Ecto neural progenitor cell (in vitro differentiated cells): ENCODE data around the gene ATG101.
A peak's percentile ranks its signal among the peaks of the same experiment; 100 is the strongest.

Experiments
- DNase-seq: peaks from one replicate; pipeline ENCODE4 v3.0.0-alpha.2; 2018; ENCODE audit warnings: low spot score

ATG101 gene

DNA sequence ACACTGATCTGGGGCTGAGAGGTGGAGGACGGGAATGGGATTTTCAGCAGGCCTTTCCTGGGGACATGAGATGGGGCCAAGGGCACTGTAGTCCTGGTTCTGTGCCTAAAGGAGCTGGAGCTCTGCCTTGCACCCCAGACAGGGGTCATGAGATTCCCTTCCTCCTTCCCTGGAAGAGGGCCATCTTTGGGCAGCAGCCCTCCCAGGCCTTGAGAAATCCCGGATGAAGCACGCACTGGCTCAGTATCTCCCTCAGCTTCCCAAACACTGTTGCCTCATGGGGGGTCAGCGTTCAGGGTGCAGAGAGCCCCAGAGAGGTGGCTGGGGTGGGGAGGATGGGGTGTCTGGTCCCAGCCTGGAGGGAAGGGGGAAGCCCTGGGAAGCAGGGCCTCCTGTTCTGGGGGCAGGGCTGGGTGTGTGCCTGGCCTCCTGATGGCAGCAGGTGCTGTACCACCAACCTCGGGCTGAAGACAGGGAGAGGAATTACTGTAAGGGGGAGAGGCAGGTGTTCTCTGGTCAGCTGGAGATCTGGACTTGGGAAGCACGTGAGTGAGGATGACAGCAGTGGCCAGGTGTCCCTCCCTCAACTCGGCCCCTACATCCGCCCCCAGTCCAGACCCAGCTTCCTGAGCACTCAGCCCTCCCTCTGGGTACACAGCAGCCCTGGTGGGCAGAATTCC is 26.9 kb upstream of the ATG101 start:
- DNase-seq = no peak

DNA sequence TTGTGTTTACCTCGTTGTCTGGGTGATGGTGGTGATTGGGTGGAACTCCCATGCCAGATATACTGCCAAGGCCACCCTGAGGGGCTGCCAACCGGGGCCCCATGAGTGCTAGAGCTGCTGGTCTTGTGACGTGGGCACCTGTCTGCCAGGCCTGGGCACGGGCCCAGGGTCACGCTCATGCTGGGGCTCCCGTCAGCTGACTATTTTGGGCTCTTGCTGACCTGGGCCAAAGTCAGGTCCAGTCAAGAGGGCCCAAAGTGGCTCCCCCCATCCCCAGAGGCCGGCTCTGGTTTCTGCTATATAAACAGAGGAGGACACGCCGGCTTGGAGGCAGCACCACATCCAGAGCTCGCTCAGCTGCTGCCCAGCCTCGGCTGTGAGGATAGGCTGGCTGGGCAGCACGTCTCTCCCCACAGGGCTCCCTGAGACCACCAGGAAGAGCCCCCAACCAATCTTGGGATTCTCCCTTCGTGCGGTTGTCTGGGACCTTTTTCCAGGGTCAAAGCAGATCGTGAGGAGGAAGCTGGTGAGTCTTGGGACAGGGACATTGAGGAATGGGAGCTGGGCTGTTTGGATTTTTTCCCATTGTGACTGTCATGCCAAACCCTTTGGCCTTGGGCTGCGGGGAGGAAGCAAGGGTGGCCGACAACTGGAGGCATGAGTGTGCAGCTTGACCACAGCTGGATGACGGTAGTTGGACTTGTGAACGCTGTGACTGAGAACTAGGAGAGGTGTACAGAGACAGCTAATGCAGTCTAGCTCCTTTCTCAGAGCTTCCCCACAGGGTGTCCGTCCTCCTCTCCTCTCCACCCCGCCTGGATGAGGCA is 26.2 kb upstream of the ATG101 start:
- DNase-seq = no peak

DNA sequence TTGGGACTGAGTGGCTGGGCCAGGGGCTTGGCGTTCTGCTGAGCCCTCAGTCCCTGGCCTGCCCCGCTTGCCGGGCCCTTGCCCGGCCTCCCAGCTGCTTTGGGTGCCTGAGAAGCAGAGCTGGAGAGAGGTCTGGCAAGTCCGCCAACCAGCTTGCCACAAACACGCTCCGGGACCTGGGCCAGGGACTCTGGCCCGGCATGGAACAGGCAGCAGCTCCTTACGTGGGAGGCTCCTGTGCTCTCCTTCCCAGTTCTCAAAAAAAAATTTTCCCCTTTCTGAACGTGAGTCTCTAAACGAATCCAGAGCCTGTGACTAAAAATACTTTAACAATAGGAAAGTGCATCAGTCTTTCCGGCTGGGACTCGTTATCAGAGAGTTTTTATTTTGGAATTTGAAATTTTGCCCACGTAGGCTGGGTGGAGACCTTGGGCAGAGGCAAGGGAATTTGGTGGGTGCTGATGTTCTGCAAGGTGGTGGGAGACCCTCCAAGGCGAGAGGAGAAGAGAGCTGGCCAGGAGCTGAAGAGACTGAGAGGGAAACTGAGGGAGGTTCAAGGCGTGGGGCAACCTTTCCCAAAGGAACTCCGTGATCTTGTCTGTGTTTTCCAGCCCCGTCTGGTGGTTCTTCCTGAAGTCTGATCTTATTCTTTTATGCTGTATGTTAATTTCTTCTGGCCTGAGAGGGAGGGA is 25.3 kb upstream of the ATG101 start:
- DNase-seq = no peak

DNA sequence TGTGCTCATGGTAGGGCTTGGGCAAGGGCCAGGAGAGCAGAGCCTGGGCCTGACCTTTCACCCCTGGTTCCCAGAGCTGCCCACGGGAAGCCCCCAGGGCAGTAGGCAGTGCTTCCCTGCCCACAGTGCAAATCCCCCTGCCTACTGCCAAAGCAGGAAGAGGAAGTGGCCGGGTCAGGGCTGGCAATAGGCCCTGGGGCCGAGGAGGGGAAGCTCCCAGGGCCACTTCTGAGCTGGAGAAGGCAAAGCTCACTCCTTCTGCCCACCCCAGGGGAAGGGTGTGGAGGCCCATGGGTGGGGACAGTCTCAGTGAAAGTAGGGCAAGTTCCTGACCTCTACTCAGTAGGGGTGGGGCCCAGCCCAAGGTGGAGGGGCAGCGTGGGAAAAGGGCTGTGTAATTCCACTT is 24.0 kb upstream of the ATG101 start:
- no peak for DNase-seq

DNA sequence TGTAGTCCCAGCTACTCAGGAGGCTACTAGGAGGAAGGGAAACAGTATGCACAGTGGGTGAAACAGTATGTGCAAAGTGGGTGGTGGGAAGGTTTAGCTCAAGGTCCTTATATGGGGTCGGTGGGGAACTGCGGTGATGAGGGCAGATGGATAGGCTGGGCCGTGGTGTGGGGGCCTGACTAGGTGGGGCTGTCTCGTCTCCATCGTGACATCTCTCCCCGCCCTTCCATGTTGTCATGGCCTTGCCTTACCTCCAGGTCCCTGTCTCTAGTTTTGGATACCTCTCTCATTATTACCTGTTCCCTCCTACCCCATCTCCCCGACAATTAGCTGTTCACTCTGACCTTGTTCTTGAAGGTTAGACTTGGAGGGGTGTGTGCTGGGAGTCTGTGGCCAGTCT is 22.9 kb upstream of the ATG101 start:
- DNase-seq = no peak

DNA sequence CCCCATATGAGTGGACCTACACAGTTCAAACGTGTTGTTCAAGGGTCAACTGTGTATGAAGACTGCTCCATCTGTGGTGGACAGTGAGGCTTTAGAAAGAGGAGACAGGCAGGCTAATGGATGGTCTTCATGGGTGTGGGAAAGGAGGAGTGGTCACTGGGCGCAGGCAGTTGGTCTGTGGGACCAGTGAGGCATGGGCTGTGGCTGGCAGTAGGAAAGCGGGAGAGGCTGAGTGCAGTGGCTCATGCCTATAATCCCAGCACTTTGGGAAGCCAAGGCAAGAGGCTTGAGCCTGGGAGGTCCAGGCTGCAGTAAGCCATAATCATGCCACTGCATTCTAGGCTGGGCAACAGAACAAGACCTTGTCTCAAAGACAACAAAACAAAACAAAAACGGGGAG is 20.5 kb upstream of the ATG101 start:
- no peak for DNase-seq

DNA sequence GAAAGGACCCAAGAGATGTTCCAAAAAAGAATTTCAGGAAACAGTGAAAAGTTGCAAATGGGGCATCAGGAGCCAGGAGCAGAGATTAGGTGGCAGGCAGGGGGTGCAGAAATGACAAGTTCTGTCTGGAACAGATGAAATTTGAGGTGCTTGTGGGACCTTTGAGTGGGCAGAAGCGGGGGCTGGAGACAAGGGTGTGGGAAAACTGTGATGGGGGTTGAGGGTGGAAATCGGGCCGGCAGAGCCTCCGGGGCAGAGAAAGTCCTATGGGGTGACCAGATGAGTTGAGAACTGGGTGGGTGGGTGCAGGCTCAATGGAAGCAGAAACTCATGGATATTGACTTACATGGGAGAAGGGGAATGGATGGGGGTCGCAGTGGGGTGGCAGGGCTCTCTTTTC is 20.1 kb upstream of the ATG101 start:
- DNase-seq = no peak

DNA sequence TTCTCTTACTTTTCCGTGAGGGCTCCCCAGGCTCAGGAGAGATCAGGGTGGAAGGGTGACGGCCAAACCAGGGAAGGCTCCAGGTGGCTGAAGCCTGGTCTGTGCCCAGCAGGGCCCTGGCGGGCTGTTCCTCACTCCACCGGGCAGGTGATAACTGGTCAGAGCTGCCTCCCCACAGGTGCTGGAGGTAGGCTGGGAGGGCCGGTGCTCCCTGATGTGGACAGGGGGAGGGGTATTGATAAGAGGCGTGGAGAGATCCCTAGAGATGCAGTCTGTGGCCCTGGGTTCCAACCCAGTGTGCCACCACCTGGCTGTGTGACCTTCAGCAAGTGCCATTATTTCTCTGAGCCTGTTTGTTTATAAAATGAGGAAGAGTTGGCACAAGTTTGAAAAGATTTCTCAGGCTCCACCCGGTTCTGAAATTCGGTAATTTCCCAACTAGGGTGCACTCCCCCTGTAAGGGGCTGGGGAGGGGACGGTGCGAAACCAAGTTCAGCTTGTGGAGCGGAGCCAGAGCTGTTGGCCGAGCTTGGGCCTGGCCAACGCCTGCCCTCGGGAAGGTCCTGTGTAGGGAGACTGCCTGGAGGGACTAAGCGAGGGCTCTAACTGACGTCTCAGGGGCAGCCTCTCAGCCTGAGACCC is 19.5 kb upstream of the ATG101 start:
- DNase-seq = no peak

DNA sequence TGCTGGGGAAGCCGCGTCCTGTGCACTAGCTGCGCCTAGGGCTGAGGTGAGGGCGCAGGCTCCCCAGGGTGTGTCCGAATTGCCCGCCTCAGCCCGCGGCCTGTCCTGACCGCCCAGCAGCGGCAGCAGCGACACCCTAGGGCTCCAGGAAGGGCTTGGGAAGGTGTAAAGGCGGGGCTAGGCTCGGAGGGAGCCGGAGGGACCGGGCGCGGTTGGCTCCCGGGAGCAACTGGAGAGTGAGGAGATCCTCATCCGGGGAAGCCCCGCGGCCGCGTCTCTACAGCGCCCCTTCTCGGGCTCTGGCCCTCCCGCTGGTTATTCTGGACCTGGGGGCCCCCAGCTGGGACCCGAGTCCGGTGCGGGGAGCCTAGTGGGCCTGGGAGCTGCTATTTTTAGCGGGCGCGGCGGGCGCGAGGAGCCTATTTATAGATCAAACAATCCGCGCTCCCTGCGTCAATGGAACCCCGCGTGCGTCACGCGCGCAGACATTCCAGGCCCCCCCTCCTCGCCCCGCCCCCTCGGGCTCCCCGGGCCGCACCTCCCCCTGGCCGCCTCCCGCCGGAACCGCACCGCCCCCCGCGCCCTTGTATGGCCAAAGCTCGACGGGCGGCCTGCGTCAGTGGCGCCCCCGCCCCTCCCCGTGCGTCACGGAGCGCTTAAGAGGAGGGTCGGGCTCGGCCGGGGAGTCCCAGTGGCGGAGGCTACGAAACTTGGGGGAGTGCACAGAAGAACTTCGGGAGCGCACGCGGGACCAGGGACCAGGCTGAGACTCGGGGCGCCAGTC is 18.8 kb upstream of the ATG101 start, which contains the start of gene NR4A1:
NR4A1 (plus strand) TSS at position 685 of the 784 bp plus-strand sequence. CDS start 2,887 bp downstream, outside the sequence.
- peak; percentile 96 for DNase-seq

DNA sequence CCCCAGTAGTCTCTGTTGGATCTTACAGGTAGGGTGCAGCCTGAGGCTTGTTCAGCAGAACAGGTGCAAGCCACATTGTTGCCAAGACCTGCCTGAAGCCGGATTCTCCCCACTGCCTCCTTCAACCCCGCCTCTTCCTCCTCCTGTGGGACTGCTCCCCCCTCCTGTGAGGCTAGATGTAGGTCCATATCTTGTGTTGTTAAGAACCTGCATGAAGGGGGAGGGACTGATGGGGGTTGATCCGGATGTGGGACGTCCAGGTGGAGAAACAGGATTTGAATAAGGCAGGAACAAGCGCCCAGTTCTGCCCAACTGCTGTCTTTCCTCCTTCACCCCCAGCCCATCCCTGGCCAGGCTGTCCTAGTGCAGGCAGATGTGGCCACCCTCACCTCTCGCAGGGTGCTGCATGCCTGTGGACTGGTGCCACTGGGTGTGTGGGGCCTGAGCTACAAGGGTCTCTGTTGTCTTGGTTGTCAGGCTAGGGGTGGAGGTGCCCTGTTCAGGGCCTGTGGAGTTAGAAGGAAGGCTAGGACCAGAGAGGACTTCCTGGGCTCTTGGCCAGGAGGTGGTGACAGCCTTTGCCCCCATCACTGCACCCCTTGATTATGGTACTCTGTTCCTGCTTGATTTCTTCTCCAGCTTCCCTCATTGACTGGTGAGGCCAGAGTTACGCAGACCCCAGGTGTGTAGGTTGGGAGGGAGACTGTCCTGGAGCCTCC is 17.2 kb upstream of the ATG101 start:
- DNase-seq = no peak

DNA sequence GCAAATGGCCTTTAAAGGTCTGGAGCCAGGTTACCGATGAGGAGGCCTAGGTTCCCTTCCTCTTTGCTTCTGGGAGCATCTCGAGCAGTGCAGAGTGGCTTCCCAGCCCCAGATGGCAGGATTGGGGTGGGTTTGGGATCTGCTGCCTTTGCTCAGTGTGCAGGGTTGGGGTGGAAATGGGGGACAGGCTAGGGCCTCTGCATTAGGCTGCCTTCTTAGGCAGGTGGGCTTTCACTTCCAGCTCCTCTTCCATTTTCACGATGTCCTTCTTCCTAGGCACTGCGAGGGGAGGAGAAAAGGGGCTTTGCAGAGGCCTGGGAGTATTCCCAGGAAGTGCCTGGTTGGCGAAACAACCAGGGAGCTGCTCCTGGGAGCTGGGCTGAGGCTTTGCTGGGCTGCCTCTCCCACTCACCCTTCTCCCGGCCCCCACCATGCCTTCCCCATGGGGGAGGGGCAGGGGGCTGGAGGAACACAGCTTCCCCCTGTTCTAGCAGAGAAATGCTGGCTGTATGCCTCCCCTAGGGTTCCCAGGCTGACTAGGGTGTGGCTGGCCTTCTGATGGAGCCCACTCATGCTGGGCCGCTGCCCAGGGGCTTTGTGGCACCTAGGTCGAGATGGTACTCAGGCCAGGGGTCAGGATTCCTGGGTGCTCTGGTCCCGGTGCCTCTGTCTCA is 16.1 kb upstream of the ATG101 start:
- no peak for DNase-seq

DNA sequence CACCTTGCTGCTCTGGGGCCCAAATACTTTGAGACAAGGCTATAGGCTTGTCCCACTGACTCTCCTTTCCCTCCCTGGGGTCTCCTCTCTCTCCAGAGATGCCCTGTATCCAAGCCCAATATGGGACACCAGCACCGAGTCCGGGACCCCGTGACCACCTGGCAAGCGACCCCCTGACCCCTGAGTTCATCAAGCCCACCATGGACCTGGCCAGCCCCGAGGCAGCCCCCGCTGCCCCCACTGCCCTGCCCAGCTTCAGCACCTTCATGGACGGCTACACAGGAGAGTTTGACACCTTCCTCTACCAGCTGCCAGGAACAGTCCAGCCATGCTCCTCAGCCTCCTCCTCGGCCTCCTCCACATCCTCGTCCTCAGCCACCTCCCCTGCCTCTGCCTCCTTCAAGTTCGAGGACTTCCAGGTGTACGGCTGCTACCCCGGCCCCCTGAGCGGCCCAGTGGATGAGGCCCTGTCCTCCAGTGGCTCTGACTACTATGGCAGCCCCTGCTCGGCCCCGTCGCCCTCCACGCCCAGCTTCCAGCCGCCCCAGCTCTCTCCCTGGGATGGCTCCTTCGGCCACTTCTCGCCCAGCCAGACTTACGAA is 15.4 kb upstream of the ATG101 start:
- DNase-seq = no peak

DNA sequence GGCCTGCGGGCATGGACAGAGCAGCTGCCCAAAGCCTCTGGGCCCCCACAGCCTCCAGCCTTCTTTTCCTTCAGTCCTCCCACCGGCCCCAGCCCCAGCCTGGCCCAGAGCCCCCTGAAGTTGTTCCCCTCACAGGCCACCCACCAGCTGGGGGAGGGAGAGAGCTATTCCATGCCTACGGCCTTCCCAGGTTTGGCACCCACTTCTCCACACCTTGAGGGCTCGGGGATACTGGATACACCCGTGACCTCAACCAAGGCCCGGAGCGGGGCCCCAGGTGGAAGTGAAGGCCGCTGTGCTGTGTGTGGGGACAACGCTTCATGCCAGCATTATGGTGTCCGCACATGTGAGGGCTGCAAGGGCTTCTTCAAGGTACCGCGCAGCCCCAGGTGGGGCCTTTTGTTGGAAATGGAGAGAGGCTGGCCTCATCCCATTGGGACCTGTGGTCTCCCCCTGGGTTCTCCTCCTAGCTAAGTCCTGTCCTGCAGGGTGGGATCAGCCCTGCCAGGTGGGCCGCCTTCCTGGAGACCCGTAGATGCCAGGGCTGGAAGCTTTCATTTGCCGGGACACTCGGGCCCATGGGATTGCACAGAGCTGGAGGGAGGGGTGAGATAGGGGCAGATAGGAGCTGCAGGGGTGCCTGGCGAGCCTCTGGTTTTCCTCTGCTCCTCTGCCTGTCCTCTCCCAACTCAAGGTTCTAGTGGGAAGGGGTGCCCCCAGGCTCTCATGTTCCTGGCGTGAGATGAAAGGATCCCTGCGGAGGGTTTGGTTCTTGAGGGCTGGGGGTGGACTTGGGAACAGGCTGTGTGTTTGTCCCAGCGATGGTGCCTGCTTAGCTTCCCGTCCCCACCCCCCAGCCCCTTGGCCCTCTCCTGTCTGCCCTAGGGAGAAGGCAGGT is 14.7 kb upstream of the ATG101 start:
- DNase-seq = no peak

DNA sequence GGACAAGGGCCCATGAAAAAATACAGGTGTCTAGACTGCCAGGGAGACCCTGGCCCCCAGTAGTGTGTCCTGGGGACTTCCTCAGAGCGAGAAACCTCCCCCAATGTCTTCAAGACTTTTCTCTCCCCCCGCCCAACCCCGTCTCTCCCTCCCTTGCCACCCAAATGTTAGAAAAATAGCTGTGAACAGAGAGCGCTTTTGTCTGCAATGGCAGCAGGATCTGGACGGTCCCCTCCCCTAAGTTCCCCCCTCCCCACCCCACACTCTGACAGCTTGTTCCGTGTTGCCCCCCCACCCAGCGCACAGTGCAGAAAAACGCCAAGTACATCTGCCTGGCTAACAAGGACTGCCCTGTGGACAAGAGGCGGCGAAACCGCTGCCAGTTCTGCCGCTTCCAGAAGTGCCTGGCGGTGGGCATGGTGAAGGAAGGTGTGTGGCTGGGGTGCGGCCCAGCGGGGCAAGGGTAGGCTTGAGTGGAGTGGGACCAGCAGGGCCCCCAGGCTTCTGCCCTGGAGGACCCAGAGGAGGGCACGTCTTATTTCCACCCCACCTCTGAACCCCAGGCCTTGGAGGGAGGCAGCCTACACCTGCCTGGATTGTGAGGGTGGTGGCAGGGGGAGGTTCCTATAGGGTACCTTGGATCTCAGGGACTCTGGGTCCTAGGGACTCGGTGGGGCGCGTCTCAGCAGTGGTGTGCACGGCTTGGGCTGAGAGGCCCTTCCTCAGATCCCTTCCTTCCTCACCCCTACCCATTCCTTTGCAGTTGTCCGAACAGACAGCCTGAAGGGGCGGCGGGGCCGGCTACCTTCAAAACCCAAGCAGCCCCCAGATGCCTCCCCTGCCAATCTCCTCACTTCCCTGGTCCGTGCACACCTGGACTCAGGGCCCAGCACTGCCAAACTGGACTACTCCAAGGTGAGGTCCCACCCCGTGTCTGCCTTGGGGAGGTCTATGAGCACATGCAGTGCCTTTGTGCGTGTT is 13.8 kb upstream of the ATG101 start:
- no peak for DNase-seq

DNA sequence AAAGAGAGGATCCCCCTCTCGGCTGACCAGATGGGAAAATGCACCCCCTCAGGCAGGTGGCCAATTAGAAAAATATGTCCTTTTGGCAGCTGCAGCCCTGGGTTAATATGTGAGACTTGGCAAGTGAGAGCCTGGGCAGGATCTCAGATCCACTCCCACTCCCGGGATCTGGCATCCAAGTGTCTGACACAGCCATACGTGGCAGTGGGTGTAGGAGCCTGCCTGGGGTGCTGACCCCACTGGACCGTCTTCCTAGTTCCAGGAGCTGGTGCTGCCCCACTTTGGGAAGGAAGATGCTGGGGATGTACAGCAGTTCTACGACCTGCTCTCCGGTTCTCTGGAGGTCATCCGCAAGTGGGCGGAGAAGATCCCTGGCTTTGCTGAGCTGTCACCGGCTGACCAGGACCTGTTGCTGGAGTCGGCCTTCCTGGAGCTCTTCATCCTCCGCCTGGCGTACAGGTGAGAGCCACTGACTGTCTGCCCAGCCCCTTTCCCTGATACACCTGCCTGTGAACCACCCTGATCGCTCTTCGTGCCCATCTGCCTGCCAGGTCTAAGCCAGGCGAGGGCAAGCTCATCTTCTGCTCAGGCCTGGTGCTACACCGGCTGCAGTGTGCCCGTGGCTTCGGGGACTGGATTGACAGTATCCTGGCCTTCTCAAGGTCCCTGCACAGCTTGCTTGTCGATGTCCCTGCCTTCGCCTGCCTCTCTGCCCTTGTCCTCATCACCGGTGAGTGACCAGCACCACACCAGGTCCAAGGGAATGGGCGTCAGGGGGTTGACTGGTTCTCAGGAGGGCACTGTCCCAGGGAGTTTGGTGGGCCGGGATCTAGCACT is 12.8 kb upstream of the ATG101 start:
- DNase-seq = no peak

DNA sequence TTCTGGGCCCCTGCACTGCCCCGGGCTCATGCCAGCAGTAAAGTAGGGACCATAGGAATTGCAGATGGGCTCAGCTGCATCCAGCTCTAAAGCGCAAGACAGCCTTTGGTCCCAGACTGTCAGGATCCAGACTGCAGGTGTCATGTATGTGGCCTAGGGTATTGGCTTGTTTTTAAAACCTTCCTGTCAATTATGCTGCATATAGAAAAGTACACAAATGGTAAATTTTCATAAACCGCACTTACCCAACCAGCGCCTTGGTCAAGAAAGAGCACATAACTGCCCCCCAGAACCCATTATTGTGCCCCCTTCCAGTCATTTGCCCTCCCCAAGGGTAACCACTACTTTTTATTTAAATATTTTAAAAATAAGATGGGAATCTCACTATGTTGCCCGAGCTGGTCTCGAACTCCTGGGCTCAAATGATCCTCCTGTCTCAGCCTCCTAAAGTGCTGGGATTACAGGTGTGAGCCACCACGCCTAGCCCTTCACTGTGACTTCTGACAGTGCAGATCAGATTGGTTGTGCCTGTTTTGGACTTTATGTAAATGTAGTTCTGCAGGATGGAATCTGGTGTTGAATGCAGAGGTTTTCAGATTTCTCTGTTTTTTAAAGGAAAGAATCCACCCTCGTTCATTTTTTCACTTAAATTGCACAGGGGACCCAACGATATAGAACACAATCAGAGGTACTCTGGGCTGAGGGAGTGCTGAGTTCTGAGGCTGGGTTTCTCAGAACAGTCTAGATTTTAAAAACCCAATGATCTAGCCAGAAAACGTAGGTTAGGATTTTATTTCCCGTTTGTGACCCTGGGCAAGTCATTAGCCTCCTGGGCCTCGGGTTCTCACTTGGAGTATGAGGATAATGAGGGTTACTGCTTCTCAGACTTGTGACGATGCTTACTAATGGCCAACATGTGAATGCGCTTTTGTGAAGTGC is 11.9 kb upstream of the ATG101 start:
- no peak for DNase-seq
